NCI-H1105 (cell line): ENCODE results near the gene PCGF3.
"Not testable (repeated sequence)": the region's sequence is repeated elsewhere in the genome, so short reads cannot be mapped to it uniquely, and the experiment has no call there.

ENCODE experiments used
- DNase-seq: peaks from one replicate; lab custom pipeline; 2025; lab: John Stamatoyannopoulos, UW

Gene PCGF3

GRCh38 chr4:742742-743311 lies 37.2 kb downstream of the PCGF3 start:
- no peak for DNase-seq

GRCh38 chr4:743463-744211 lies 38.0 kb downstream of the PCGF3 start:
- DNase-seq: no peak

- DNase-seq: no peak
These were observed 38.7 kb downstream of the PCGF3 start for GRCh38 chr4:744212-744841.

GRCh38 chr4:747546-748170 lies 42.0 kb downstream of the PCGF3 start:
- DNase-seq: no peak

- no peak for DNase-seq
These were observed 42.8 kb downstream of the PCGF3 start for GRCh38 chr4:748461-748860.

- DNase-seq: no peak
These were observed 44.4 kb downstream of the PCGF3 start for GRCh38 chr4:749698-750666.

GRCh38 chr4:751676-752075 lies 46.0 kb downstream of the PCGF3 start:
- no peak for DNase-seq

- no peak for DNase-seq
These were observed 46.7 kb downstream of the PCGF3 start for GRCh38 chr4:752196-752861.

- not testable (repeated sequence) for DNase-seq
These were observed 47.6 kb downstream of the PCGF3 start for GRCh38 chr4:753186-753585.

GRCh38 chr4:754221-755120 lies 48.8 kb downstream of the PCGF3 start:
- DNase-seq: no peak

GRCh38 chr4:757111-757510 lies 51.5 kb downstream of the PCGF3 start:
- DNase-seq: no peak

GRCh38 chr4:759810-760209 lies 54.2 kb downstream of the PCGF3 start:
- not testable (repeated sequence) for DNase-seq

- no peak for DNase-seq
These were observed 55.0 kb downstream of the PCGF3 start for GRCh38 chr4:760616-761015.

- no peak for DNase-seq
These were observed 55.5 kb downstream of the PCGF3 start for GRCh38 chr4:761086-761485.

GRCh38 chr4:761739-762138 lies 56.1 kb downstream of the PCGF3 start:
- no peak for DNase-seq

- DNase-seq: no peak
These were observed 56.9 kb downstream of the PCGF3 start for GRCh38 chr4:762211-763190.

- DNase-seq: no peak
These were observed 57.7 kb downstream of the PCGF3 start for GRCh38 chr4:763191-763810.

- DNase-seq: no peak
These were observed 58.3 kb downstream of the PCGF3 start for GRCh38 chr4:763922-764321.
